ENCODE results near the gene EVA1B. TPM values are rescaled to one million over a fixed set of nuclear protein-coding genes. Genes with fewer than 3 reads are reported as not detected.

Gene EVA1B, protein sequence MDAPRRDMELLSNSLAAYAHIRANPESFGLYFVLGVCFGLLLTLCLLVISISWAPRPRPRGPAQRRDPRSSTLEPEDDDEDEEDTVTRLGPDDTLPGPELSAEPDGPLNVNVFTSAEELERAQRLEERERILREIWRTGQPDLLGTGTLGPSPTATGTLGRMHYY
- total RNA-seq = 10.9 TPM
- long read RNA-seq, transcript EVA1B-202 (3 exons, 699 nt) = major isoform, 5 of 10 reads
- long read RNA-seq, partial matches to known transcripts = 0 of 10 reads
- long read RNA-seq, other reads (novel, unspliced or antisense) = 5 of 10 reads

DNA sequence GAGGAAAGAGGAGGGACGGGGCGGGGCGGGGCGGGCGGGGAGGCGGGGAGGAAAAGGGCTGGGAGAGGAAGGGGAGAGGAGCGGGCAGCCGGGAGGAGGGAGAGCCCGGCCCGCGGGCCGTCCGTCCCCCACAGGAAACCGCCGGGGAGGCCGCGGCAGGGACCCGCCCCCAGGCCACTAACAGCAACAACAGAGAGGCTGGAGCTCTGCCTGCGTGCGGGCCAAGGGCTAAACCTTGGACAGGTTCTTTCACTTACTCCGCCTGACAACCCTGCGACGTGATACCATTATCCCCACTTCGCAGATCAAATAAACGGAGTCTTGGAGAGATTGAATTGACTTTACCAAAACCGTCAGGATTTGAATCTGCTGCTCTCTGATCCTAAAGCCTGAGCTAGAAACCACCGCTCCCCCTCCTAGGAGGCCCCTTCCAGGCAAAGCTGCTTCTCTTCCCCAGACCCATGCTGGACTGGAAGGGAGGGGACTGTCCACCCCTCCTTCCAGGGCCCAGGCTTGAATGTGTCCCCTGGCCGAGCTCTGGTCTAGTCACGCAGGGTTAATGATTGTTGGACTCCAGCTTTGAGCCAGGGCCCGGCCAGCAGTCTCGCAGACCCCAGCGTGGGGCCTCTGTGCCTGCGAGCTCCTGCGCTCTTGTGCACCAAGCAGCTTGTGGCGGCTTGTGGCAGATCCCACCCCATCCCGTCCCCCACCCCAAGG, at the start of gene EVA1B:
EVA1B (minus strand) TSS at position 10 of the 717 bp plus-strand sequence. CDS start 608 bp downstream, outside the sequence.
- intact Hi-C loops (cut with DNase I) = loop anchor here (5.0 kb wide), 1 partner anchor 44 kb away; no protein-coding TSS in a partner anchor
- peak; percentile 69 for ATAC-seq
- DNase-seq (ENCODE audit: missing footprints) = peak; percentile 90

DNA sequence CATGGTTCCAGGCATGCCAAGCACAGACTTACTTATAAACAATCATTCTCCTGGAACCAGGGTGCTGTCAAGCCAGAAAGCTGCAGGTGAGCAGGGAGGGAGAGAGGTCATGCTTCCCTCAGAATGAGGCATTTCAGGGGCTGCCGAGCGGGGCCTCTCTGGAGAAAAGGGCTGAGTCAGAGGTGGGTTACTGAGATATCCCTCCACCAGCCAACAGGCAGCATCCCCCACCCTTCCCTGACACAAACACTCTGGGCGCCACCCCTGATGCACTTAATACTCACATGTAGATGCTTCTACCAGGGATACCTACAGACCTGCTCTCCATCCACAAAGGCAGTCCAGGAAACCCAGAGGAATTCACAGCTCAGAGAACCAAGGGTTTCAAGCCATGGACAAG, 49.2 kb upstream of the EVA1B start:
- no peak for DNase-seq (ENCODE audit: missing footprints)
- ATAC-seq = no peak
- intact Hi-C loops (cut with DNase I) = no loop called here

DNA sequence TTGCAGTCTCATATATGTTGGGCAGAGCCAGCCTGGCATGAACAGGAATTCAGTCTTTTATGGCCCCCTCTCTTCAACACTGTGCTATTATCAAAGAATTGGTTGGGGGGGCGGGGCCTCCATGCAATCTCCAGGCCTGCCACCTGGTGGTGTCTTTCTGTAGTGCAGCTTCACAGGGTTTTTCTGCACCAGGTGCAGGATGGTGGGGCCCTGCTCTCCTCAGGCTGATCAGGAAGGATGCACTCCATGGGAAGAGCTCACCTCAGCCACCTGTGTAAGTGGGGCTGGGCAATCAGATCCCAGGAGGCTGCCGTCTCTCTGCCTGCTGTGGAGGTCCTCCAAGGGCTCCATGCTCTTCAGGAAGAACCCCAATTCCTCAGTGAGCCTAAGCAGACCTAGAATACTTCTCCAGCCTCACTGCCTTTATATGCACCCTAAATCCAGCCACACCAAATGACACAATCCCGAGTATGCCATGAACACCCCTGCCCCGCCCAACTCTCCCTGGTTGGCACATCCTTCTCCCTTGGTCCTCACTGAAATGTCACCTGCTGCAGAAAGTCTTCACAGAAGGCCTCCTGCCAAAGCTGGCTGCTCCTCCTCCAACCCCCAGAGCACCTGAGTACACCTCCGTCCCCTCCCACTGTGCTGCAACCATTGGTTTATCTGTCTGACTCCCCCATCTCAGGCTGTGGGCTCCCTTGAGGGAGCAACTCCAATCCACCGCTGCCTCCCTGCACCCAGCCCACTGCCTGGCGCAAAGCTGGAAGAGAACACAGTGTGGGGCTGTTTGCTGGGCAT, 45.8 kb upstream of the EVA1B start:
- intact Hi-C loops (cut with DNase I) = loop anchor here (2.0 to 5.0 kb wide), 2 partner anchors 47 to 52 kb away; partner anchors contain the start of gene EVA1B
- peak; percentile 89 for DNase-seq (ENCODE audit: missing footprints)

DNA sequence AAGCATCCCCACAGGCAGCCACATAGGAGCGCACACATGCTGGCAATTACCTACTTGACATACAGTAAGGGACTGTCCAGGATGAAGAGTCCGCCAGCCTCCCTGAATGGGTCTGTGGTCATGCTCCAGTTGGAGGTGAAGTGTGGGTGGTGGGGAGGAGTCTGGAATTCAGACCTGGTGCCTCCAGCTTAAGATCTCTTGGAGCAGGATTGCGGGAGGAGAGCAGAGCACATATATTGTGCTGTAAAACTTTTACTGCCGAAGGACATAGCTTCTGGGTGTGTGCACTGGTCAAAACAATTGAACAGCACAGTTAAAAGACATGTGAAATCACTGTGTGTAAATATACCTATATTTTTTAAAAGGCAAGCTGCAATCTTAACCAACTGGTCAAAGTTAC, 44.4 kb upstream of the EVA1B start:
- no peak for DNase-seq (ENCODE audit: missing footprints)
- ATAC-seq = no peak
- intact Hi-C loops (cut with DNase I) = loop anchor here (2.0 to 5.0 kb wide), 2 partner anchors 45 to 53 kb away; partner anchors contain the start of gene EVA1B

More for the DNA sequence above, 45.8 kb upstream of the EVA1B start:
- no peak for ATAC-seq

DNA sequence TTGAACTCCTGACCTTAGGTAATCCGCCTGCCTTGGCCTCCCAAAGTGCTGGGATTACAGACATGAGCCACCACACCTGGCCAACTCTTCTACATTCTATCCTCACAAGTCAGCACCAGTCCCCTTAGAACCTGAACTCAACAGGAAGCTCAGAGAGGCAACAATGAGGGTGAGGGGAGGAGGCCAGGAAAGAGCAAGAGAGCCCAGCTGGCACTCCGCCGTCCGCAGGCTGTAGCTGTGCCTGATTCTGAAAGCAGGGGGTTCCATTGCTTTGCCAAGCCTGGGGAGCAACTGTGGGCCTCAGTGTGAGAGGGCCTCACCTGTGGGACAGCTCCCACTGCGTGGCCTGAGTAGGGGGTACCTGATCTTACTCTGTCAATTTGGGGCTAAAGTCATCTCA, 43.6 kb upstream of the EVA1B start:
- ATAC-seq = no peak
- DNase-seq (ENCODE audit: missing footprints) = no peak
- intact Hi-C loops (cut with DNase I) = loop anchor here (5.0 kb wide), 1 partner anchor 45 kb away; the partner anchor contains the start of gene EVA1B

DNA sequence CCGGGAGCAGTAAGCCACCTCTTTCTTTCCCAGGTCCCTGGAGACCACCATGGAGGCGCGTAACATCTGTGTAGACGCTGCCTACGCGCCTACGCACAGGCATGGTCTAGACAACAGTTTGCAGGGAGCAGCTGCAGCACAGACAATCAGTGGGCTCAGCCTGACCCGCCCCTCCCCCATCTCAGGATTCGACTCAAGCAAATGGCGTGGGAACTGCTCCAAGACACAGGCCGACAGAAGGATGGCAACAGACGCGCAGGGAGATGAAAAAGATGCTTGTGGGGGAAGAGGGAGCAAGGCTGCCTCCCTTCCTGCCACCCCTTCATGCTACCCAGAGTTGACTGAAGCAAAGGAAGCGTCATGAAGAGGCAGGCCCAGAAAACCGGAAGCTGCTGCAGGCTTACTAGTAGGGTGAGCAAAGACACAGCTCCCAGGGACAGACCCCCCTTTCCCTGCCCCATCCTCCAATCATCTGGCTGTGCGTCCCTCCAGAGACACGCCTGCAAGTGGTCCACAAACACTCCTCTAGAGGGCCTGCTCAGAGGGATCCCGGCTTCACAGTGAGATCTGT, 42.7 kb upstream of the EVA1B start:
- peak; percentile 75 for DNase-seq (ENCODE audit: missing footprints)
- ATAC-seq = peak; percentile 49
- intact Hi-C loops (cut with DNase I) = loop anchor here (5.0 kb wide), 1 partner anchor 44 kb away; the partner anchor contains the start of gene EVA1B

DNA sequence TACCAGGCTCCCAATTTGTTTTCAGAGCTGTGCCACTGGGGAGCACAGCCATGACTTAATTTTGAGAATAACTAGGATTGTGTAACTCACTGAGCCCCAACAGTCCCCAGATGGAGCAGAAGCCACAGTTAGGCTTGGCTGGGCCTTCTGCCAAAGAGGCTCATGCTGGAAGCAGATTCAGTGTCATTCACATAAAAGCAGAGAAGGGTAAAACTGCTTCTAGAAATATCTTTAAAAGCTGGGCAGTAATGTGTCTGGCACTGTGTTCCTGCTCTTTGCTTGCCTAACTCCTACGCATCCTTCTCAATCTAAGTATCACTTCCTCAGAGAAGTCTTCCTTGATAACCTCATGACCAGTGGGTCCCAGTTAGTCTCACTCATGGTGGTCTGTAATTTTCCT, 41.9 kb upstream of the EVA1B start:
- intact Hi-C loops (cut with DNase I) = loop anchor here (5.0 kb wide), 1 partner anchor 43 kb away; the partner anchor contains the start of gene EVA1B

DNA sequence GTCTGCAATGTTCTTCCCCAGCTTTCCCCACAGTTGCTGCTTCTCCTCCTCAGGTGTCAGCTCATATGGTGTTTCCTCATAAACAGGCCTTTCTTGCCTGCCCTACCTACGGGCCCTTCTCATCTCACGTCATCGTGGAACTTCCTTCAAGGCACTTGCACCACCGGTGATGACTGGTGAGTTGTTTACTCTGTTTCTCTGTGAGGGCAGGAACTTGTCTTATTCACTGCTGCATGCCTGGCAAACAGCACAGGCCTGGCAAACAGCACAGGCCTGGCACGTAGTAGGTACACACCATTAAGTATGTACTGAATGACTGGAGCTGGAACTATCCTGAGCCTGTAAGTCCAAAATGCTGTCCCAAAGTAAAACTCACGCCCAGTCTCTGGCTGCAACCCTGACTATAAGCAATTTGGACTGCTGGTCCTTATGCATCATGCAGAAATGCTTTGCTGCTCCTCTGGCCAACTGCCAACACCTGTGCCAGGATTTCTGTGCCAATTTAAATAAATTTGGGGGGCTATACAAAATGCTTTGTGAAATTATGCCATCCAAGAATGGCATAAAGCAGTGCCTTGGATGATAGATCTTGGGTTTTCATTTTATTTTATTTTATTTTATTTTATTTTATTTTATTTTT, 36.6 kb upstream of the EVA1B start:
- intact Hi-C loops (cut with DNase I) = no loop called here
- DNase-seq (ENCODE audit: missing footprints) (no peak), ATAC-seq (no peak)

More for the DNA sequence above, 41.9 kb upstream of the EVA1B start:
- ATAC-seq (peak; percentile 77), DNase-seq (ENCODE audit: missing footprints) (peak; percentile 84)

DNA sequence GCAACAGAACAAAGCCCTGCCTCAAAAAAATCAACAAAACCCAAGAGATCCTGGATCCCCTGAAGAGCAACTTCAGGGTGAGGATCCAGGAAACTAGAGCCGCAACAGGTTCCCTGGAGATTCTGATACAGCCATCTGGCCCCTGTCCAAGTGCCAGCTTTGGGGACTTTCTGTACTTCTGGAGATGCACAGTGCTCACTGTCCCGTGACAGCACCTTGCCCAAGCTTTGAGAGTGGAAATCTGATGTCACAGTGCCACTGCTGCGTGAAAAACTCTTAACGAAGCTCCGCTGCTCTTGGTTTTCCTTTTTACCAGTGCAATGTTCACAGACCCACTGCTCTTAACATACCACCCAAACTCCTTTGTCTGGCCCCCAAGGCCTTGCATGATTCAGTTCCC, 35.9 kb upstream of the EVA1B start:
- no peak for DNase-seq (ENCODE audit: missing footprints)
- intact Hi-C loops (cut with DNase I) = no loop called here
- ATAC-seq = no peak

DNA sequence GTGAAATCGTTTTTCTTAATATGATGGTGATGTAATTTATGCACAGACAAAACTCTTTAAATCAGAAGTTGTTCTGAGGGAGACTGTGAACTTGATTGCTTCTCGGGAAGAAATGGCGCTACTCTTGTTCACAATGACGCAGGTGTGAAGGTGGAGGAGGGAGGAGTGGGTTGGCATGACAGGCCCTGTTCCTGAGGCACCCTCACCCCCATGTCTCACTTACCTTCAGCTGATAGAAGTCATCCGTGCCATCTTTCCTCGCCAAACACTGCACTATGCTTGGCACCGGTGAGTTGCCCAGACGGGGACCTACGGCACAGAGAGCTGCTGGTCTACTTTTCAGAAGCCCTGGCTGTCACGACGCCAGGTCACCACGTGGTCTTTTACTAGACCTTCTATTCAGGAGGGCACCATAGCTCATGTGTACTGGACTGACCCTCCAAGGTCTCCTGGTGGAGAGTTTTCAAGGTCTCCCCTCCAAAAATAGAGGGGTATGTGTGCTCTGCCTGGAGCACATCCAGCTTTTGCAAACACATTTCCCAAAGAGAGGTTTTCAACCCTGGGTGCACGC, 35.2 kb upstream of the EVA1B start:
- no peak for ATAC-seq
- intact Hi-C loops (cut with DNase I) = no loop called here
- no peak for DNase-seq (ENCODE audit: missing footprints)

DNA sequence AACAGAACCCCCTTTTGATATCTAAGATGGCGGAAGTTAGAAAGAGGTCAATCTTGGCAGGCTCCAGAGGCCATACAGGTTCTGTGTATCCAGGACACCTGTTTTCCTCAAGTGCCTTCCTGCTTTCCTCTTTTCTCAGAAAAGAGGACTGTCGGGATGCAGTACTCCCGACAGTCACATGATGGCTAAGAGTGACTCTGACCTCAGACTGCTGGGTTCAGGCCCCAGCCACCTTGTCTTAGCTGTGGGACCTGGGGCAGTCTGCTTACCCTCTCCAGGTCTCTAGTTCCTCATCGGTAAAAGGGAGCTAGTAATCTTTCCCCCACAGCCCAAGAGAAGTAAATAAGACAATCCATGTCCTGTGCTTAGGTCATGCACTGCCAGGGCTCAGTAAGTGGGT, 32.4 kb upstream of the EVA1B start:
- ATAC-seq = no peak
- intact Hi-C loops (cut with DNase I) = no loop called here
- no peak for DNase-seq (ENCODE audit: missing footprints)

DNA sequence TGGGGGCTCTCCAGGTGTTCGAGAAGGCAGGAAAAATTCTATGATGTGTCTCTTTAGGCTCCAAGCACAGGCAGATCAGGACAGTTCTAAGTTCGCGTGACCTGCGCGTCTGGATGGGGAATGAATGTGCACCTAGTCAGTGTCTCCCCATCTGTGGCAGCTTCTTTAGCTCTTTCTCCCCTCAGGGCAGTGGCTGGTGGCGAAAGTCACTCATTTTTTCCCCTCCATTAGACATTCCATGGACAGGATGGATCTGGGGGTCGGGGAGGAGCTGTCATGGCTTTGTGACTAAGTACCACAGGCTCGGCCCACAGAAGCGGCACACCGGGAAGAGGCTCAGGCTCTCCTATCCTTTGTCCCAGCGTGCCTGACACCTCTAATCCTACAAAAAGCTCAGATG, 31.0 kb upstream of the EVA1B start:
- no peak for ATAC-seq
- intact Hi-C loops (cut with DNase I) = no loop called here
- DNase-seq (ENCODE audit: missing footprints) = no peak

DNA sequence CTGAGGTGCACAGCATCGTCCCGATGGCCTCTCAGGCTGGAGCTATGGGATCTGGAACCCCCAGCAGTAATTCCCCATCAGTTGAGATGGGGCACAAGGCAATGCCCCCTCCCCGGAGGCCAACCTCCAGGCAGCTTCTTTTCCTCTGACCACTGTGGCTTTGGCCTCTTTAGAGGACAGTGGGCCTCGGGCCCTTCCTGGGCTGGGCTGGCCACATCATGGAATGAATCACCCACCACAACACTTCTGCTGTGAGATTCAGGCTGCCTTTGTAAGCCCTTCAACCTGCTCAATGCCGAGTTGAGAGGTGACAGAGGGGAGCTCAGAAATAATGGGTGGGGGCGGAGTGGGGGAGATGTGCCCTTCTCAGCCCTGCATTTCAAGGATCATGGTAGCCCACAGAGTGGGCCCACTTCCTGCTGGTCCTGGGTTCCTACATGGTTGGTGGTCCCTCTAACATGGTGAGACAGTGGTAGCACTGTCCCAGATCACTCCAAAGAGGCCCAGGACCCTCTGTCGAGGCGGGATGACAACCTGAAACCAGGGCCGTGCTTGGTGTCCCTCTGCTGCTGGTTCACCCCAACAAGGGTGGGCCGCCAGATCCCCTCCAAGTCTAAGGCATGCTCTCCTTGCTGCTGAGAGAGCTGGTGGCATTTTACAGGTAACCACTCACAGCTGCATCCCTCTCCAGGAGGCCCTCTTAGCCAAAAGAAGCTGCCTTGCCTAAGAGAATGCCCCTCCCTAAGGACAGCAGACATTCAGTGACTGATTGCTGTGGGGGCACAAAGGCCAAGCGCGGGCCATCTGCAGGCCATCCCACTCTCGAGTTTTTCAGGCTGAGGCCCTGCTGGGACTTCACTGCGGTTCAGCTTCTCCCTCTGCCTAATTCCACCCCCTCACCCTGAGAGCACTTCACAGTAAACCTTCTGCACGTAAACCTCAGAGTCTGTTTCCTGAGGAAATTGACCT, 29.7 kb upstream of the EVA1B start:
- DNase-seq (ENCODE audit: missing footprints) (no peak), ATAC-seq (no peak)
- intact Hi-C loops (cut with DNase I) = no loop called here

DNA sequence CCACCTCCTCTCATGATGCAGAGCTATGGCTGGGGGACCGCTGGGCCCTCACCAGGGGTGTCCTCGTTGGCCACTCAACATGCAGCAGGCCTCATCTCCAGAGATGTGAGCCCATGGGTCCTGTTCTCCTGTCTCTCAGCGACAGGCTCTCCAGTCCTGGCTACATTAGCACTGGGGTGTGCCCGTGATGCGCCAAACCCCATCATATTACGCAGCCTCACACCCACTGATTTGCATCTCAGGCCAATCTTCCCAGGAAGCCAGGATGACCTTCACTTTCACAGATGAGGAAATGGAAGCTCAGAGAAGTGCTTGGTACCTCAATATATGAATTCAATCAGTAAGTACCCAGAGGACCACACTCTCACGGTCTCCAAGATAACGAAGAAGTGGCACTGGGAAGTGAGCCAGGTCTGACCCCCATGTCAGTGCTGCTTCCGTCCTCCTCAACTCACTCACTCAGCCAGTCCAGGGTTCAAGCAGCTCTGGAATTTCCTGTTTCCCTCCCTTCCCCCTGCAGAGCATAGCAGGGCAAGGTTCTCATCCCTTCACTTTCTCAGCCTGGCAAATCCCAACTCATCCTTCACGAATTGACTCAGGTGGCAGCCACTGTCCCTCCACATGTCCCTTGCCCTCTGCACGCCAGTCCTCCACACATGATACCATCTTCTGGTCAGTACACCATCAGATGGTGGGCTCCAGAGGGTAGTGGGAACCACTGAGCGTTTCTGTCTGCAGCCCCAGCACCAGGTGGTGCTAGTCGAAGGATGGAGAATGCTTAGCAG, 28.9 kb upstream of the EVA1B start:
- intact Hi-C loops (cut with DNase I) = no loop called here
- DNase-seq (ENCODE audit: missing footprints) = no peak
- ATAC-seq = no peak

DNA sequence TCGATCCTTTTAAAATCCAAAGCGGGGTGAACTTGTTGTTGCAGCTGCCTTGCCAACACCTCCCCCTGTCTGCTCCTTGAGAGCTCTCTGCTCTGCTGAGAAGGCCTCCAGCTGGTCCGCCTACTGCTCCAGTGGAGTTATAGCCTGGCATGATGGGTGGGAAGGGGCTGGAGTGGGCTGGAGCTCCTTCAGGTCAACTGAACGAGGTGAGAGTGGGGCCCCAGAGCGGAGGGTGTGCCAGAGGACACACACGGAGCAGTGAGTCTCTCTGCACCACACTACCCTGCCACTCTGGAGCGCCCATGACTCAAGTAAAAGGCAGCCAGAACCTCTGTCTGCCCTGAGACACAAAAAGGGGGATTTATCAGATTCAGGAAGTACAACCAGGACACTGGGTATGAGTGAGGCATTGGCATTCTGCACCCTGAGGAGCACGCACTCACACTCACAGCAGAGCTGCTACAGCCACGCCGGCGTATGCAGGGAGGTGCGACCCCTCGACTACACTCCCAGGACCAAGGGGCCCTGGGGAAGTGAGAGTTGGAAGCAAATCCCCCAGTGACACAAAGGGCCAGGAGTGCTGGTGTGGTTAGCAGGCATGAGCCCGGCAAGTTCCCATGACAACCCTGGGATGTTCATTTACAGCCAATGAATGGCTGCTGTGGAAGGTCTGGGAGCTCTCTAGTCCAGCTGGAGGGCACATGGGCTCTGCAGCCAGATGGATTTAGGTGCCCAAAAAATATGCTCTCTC, 28.0 kb upstream of the EVA1B start:
- DNase-seq (ENCODE audit: missing footprints) (no peak), ATAC-seq (no peak)
- intact Hi-C loops (cut with DNase I) = no loop called here

Measured in Right ventricle myocardium inferior (tissue), 1 donor.